GM19455 (cell line): ENCODE data around the gene DCBLD1.

Source experiments
- ATAC-seq: cut with Tn5 transposase; IDR thresholded peaks from one replicate; pipeline ENCODE4 v1.9.1; 2021; ENCODE audit not compliant: unreplicated experiment

The DCBLD1 gene

DNA sequence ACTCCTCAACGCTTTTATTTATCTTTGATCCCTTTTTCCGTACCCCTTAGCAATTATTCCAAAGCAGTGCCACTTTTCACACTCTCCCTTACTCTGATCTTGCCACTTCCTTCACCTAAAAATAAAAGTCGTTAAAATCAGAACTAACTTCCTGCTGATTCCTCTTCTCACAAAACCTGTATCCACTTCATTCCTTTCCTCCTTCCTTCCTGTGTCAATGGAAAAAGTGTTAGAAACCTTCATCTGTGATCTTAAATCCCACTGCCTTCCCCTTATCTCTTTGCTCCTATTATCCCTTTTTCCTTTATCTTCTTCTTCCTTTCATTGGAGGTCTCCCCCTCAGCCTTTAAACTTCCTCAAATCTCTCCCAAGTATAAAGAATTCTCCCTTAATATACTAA is 70.7 kb downstream of the DCBLD1 start:
- ATAC-seq = no peak

DNA sequence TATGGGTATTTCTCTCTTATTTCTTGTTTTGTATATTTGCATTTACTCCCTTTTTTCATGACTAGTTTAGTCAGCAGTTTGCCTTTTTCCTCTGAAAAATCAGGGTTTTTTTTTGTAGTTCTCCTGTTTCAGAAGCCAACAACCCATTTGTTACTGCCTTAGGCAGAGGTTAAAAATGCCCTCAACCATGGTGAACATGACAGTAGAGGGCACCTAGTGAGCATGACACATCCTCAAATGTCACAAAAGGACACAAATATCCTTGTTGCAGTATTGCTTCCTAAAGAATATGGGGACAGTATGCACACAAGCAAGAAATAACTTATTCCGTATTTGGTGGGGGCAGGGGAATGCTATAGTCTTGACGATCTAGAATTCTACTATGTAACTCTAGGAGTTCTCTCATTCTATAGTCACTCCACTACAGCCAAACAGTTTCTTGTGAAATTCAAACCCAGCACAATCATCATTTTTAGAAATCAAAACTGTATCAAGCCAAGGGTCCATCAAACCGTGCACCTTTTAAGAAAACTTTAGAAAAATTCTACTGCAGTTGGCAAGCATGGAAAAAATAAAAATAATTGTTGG is 72.9 kb downstream of the DCBLD1 start:
- ATAC-seq = no peak

DNA sequence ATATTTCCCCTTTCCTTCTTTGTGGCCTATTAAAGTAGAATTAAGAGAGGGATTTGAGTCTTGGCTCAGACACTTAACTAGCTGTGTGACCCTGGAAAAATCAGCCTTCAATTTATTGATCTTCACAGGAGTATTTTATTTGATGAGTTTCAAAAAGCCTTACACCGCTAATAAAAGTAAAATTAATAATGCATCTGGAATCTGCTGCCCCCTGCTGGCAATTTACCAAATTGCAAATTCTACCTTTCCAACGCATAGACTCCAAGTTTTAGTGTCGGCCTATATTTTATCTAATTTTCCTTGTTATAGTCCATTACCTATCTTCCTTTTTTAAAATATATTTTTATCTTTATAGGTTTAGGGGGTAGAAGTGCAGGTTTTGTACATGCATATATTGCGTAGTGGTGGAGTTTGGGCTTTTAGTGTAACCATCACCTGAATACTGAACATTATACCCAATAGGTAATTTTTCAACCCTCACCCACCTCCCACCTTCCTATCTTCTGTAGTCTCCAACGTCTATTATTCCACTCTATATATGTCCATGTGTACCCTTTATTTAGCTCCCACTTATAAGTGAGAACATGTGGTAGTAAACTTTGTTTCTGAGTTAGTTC is 73.5 kb downstream of the DCBLD1 start:
- no peak for ATAC-seq

DNA sequence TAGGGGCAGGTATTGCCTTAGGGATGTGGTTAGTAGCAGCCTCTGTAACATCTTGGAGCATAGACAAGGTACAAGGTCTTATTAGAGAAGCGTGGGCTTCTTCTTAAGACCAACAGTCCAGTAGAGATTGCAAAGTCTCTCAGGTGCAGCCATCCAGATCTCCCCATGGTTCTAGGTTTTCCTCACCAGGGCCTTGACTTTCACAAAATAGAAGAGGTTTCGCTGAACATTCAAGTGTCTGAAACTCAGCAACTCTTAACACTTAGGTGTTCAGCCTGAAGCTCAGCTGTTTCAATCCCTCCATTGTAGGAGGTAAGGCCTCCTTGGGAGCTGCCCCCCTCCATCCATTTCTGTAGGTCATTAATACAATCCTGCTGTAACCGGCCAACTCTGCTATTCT is 75.5 kb downstream of the DCBLD1 start:
- no peak for ATAC-seq

DNA sequence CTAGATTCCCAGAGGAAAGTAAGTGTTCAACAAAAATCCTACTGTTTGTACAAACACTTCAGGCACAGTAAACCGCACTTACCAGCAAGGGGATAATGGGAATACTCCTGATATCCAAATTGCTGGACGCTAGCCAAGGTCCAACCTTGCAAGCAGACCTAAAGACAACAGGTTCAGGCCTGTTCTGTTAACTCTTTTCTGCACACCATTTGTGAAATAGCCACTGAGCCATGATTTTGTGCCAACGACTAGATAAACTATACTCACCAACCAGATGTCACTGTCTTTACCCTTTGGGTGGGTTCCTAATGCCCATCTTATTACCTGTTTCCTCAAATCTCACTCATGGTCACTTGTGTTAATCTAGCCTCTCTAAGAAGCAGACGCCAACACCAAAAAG is 76.3 kb downstream of the DCBLD1 start:
- ATAC-seq = no peak

DNA sequence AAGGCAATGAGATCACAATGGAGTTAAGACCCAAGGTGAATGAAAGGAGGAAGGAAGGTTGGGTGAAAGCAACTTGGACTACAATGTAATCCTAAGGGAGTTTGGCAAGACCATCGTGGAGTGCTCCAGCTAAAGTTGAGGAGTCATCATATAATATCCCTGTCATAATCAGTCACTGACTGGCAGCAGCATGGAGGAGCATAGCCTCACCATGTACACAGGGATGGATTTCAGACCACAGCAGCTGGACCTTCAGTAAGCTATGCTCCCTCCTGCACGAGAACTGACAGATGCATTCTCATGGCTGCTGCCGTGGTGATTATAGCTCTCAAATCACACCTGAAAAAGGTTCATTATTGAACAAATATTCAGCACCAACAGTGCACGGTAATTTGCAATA is 76.8 kb downstream of the DCBLD1 start:
- no peak for ATAC-seq

DNA sequence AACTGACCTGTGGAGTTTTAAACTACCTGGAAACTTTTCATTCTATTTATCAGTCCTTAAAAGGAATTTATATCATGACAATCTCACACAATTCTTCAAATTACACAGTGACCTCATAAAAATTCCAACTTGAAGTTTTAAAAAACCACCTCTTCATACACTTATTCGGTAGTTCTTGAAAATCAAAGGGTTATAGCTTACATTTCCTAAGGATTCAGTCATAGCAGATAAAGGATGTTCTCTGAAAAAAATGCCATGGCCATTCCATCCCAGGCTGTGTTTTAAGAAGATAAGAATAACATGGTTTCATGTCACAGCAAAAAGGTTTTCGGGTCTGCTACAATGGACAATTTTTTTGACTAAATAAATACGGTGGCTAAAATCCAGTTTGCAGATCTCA is 78.7 kb downstream of the DCBLD1 start:
- ATAC-seq = no peak

DNA sequence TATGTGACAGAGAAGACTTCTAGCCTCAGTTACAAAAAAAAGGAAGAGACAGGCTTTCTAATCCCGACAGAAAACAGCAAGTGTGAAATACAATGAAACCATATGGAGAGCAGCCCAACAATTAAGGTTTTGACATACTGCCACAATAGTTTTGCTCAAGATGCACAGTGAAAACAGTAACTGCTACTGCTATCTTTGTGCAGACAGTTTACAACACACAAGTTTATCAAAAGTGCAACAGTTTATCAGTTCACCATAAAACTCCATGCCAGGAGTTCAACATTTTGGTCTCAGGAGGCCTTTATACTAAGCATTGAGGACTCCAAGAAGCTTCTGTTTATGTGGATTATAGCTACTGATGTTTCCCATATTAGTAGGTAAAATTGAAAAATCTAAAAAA is 82.2 kb downstream of the DCBLD1 start:
- no peak for ATAC-seq

DNA sequence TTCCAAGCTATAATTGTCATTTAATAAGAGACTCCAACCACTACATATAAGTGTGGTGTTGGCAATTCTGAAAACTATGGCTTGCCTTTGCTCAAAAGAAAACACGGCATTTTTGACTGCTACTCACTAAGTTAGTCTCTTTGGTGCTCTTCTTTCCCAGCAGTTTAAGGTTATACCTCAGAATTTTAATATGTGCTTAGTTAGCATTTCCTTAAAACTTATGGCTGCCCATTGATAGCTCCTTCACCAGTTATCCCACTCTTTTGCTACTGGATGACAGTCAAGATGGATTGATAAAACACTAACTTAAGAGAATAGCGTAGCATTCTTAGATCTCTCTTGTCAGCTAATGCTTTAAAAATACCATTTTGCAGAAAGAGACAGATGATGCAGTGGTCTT is 85.8 kb downstream of the DCBLD1 start:
- no peak for ATAC-seq

DNA sequence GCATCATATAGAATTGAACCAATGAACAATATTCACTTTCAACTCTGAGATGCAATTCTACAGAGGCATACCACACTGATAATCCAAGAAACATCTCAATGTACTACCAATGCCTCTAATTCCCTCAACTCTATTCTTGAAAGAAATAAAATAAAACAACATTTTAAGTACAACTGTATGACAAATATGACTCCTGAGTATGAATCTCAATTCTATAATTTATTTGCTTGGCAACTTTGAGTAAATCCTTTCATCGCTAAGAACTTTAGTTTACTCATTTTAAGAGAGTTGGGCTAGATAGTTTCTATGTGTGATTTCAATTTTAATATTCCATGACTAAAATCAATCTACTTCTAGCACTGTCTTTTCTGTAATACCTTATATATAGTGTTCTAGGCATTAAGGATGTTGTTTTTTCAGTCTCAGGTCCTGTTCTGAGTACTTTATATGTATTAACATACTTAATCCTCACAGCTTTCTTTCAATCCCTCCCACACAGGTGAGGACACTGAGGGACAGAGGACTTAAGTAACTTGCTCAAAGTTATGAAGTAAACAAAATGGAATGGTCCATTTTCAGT is 86.4 kb downstream of the DCBLD1 start:
- no peak for ATAC-seq

DNA sequence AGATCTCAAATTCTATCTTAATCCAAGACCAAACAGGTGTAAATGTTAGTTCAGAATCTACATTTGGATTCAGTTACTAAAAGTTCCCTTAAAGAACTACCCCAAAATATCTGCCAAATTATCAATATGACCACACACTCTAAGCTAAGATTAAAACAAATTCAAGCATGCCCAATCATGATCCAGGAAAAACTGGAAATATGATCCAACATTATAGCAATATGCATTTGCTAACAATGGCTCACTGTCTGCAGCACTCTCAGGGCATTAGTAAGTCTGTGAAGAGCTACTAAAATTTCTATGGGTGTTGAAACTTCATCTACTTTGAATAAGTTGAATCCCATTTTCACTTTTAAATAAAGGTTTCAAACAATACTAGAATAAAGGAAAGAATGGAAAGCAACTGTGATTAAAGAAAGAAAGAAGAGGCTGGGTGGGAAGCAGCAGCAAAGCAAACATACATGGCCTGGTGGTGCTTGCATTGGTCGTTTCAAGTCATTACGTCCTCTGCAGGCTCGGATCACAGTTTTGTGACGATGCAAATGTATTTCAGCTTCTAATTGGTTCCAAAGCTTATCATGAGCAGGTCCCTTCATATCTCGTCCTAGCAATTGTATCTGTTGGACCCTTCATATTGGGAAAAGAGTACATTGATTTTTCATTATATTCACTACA is 90.7 kb downstream of the DCBLD1 start:
- no peak for ATAC-seq

DNA sequence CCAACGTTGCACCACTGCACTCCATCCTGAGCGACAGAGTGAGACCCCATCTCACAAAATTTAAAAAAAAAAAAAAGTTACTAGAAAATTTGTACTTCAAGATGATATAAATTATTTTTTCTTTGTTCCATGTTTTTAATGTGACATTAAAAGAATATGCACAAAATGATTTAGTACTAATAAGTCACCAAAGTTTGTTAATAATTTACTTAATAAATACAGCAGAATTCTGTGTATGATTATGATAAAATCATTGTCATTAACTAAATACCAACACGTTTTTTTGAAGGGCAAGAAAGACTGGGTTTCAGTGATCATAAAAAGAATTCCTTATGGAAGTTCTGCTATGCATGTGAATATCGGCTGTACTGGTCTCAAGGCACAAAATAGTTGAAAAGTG is 91.7 kb downstream of the DCBLD1 start:
- no peak for ATAC-seq

DNA sequence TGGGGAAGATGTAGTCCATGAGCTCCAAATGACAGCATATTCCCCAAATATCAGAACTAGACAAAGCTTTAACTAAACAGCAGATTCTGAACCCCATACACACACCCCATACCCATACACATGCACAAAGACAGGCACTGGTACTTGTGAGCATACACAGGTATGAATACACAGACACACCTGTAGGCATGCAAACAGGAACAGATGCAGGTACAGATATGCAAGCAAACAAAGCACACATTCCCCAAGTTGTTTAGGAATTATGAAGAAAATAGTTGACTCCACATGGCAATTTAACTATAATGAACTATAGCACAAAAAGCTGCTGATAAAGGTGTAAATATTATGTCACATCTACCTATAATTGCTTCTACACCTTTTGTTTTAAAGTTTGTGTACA is 103.2 kb downstream of the DCBLD1 start:
- no peak for ATAC-seq

DNA sequence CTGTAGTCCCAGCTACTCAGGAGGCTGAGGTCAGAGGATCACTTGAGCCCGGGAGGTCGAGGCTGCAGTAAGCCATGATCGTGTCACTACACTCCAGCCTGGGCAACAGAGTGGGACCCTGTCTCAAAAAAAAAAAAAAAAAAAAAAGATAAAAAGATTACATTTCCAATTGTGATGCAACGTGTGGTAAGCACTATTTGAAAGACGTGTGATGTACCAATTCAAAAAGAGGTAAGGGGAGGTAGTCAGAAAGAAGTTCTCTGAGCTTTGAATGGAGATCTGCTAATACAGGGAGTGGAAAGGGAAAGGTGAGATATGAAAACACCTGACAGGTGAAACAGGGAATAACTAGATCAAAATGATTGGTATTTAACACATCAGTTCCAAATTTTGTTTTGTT is 108.0 kb downstream of the DCBLD1 start:
- ATAC-seq = no peak

DNA sequence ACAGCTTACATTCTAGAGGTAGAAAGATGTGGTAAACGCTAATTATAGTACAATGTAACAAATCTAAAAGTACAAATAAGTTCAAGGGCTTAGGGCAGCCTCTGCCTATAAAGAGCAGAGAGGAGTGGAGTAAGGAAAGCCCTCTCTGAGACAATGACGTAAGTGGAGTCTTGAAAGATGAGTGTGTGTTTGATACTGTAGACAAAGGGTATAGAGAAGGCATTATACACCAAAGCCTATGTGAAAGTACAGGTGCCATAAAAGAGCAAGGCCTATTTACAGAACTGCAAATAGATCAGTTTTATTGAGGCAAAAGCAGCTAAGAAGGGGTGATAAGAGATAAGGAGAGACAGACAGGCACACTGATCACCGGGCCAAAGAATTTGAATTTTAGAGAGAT is 108.9 kb downstream of the DCBLD1 start:
- no peak for ATAC-seq

DNA sequence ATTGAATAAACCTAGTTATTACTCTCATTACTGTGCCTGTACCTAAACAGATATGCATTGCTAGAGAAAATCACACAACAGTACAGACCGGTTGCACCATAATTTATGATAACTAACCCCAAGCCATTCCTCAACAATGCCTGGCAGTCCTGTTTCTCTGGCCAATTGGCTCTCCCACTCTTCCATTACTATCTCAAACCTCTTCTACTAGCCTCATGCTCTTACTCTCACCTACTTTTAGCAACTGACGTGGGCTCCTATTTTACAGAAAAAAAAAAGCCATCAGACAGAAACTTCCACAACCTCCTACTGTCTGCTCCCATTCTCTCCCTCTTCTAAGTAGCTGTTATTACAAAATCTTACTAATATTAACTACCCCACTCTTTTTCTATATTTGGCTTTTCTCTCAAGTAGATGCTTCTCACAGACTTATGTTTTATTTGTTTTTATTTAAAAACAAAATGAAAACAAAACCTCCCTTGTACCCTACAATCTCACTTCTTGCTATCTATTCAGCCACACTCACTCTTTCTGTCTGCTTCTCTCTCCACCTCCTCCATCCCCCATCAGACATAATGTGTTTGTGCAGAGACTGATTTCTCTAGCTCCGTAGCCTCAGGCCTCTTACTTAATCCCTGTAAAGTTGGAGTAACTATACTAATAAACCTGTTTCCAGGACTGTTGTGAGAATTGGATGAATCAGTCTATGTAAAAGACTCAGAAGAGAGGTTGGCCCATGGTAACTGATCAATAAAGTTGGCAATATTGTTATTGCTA is 110.7 kb downstream of the DCBLD1 start:
- ATAC-seq = no peak

DNA sequence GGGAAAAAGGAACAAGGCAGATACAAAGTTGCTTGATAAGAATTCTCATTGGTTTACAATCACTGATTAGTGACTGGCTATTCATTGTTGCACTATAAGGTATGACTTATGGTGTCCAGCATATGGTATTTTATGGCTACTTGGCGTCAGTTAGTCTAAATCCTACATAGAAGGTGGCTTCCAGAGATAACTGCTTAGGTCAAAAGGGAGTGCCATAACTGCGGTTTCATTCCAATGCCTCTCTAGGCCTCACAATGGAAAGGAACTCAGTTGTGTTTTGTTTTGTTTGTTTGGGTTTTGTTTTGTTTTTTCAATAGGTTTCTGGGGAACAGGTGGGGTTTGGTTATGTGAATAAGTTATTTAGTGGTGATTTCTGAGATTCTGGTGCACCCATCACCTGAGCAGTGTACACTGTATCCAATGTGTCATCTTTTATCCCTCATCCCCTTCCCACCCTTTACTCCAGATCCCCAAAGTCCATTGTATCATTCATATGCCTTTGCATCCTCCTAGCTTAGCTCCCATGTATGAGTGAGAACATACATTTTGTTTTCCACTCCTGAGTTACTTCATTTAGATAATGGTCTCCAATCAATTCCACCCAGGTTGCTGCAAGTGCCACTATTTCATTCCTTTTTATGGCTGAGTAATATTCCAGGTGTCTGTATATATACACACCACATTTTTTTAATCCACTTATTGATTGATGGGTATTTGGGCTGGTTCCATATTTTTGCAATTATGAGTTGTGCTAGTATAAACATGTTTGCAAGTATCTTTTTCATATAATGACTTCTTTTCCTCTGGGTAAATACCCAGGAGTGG is 112.8 kb downstream of the DCBLD1 start:
- ATAC-seq = no peak

DNA sequence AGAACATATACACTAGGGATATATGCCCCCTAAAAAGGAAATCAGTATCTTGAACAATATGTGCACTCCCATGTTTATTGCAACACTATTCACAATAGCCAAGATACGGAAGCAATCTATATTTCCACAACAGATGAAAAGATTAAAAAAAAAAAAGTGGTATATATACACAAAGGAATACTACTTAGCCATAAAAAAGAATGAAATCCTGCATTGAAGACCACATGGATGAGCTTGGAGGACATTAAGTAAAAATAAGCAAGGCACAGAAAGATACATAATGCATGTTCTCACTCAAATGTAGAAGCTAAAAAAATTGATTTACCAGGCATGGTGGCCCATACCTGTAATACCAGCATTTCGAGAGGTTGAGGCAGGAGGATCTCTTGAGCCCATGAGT is 115.3 kb downstream of the DCBLD1 start:
- ATAC-seq = no peak
